Gastrocnemius medialis (tissue), 4 donors: Measurements from ENCODE around the gene USP37. TPM values are rescaled to one million over a fixed set of nuclear protein-coding genes. Genes with fewer than 3 reads are reported as not detected.

Source experiments
- ATAC-seq, 2 donors: fragments of 150-250 bp; one replicate each; pipeline ENCODE4 v1.9.1; 2016
- DNase-seq, 2 donors: peaks; one replicate each; pipeline ENCODE4 v3.0.0-alpha.2; 2019
- H3K27ac ChIP-seq, 4 donors: fragments of 200-600 bp; sonication (generic); 1 replicate in 1 of 4; 2 replicates in 3 of 4; pipeline ENCODE4 v1.5.1; 2016 to 2018; ENCODE audit warnings: mild to moderate bottlenecking in 2 of 4, moderate library complexity in 1 of 4
- H3K27me3 ChIP-seq, 3 donors: fragments of 200-600 bp; sonication (generic) in 2 of 3; 1 replicate in 1 of 3; 2 replicates in 2 of 3; pipeline versions ENCODE4 v1.5.1 to v1.6.0; 2016 to 2019; ENCODE audit warnings: mild to moderate bottlenecking in 1 of 3, moderate library complexity in 1 of 3
- H3K36me3 ChIP-seq, 2 donors: fragments of 200-600 bp; sonication (generic) in 1 of 2; one replicate each; pipeline ENCODE4 v1.5.1; 2017 to 2018
- H3K4me1 ChIP-seq, 2 donors: fragments of 200-600 bp; sonication (generic) in 1 of 2; one replicate each; pipeline ENCODE4 v1.5.1; 2016 to 2017; ENCODE audit warnings: mild to moderate bottlenecking in 2 of 2
- H3K4me3 ChIP-seq, 4 donors: fragments of 200-600 bp; sonication (generic) in 3 of 4; 1 replicate in 1 of 4; 2 replicates in 3 of 4; pipeline ENCODE4 v1.5.1; 2016 to 2019; ENCODE audit warnings: mild to moderate bottlenecking in 2 of 4
- H3K9me3 ChIP-seq, 3 donors: fragments of 200-600 bp; sonication (generic) in 2 of 3; 1 replicate in 1 of 3; 2 replicates in 2 of 3; pipeline ENCODE4 v1.5.1; 2016 to 2019
- CTCF ChIP-seq, 5 experiments: fragments of 450-650 bp in 3 of 5; fragments of 200-600 bp in 2 of 5; sonication (generic) in 2 of 5; IDR thresholded peaks in 4 of 5; conservative IDR thresholded peaks in 1 of 5; 1 replicate in 4 of 5; 2 replicates in 1 of 5; pipeline ENCODE4 v1.5.1; 2016 to 2019; ENCODE audit warnings: antibody characterized with exemption in 5 of 5, mild to moderate bottlenecking in 3 of 5, moderate library complexity in 3 of 5
- POLR2A ChIP-seq, 2 donors: fragments of 450-650 bp; IDR thresholded peaks; one replicate each; pipeline ENCODE4 v1.6.1; 2017; ENCODE audit warnings: antibody characterized with exemption in 2 of 2, mild to moderate bottlenecking in 2 of 2, moderate library complexity in 2 of 2
- in situ Hi-C, 4 donors: fragments of 200-750 bp; cut with MboI; loops; one replicate each; pipeline versions ENCODE4 v1.15.0 to v1.8.0; 2017; ENCODE audit warnings: low sequenced_read_pairs in 4 of 4
- intact Hi-C: fragments of 100-400 bp; cut with DNase I; formaldehyde crosslinking; loops from one replicate; pipeline ENCODE4 v1.15.1; 2023; ENCODE audit warnings: low total_unique reads
- total RNA-seq, 4 donors: library from RNA; depleted of rRNA; stranded (reverse); fragments of >200 nt; gene quantifications; one replicate each; pipeline versions ENCODE4 v1.1.0 to v1.2.3, GENCODE V29; 2016

Gene USP37
- total RNA-seq, 4 donors from 2014 or later = 7.0 to 12.4 (median 8.0) TPM

GRCh38 chr2:218470448-218470847 is 97.7 kb downstream of the USP37 start:
- DNase-seq (no peak), ATAC-seq (no peak)
- Histone ChIP-seq H3K36me3 (peaks cover 0 to 22% of the 10 kb centered on the region in 2 donors), H3K4me1 (no peaks in the 10 kb centered on the region), H3K27ac (no peak overlapping the region), H3K4me3 (no peak overlapping the region), H3K9me3 (no peaks in the 10 kb centered on the region), H3K27me3 (no peaks in the 10 kb centered on the region)
- intact Hi-C loops = no loop called here
- in situ Hi-C loops = loop anchor here in 1 of 4 donors (25.0 kb wide), 1 partner anchor 158 kb away; no protein-coding TSS in a partner anchor
- TF ChIP-seq POLR2A (IDR thresholded peaks at IDR 0.05) (no peak), CTCF (IDR thresholded peaks at IDR 0.05 in 4 of 5, conservative IDR thresholded peaks at IDR 0.05 in 1 of 5) (no peak)

GRCh38 chr2:218465987-218466633 is 102.0 kb downstream of the USP37 start:
- in situ Hi-C loops (loop anchor here in 3 of 4 donors (5.0 to 25.0 kb wide), 5 partner anchors 51 to 161 kb away; partner anchors contain the start of gene VIL1 (in 1 of the 3)), intact Hi-C loops (loop anchor here (2.0 kb wide), 2 partner anchors 59 to 165 kb away; no protein-coding TSS in a partner anchor)
- H3K4me3 ChIP-seq = no peak overlapping the region
- ATAC-seq = no peak
- peaks cover 0 to 10% of the 10 kb centered on the region in 2 donors for H3K36me3 ChIP-seq
- no peaks in the 10 kb centered on the region for H3K9me3 ChIP-seq
- H3K27me3 ChIP-seq = no peaks in the 10 kb centered on the region
- DNase-seq = no peak
- TF ChIP-seq CTCF (IDR thresholded peaks at IDR 0.05 in 4 of 5, conservative IDR thresholded peaks at IDR 0.05 in 1 of 5) (peak in 4 of 5 experiments; percentile 27 to 47 (median 41)), POLR2A (IDR thresholded peaks at IDR 0.05) (no peak)
- no peaks in the 10 kb centered on the region for H3K4me1 ChIP-seq
- H3K27ac ChIP-seq = no peak overlapping the region

- H3K27ac ChIP-seq = peak overlapping the region in 2 of 4 donors; percentile 13 to 28
- H3K27me3 ChIP-seq = no peaks in the 10 kb centered on the region
- DNase-seq (no peak), ATAC-seq (peak in 1 of 2 donors; percentile 51)
- TF ChIP-seq CTCF (IDR thresholded peaks at IDR 0.05 in 4 of 5, conservative IDR thresholded peaks at IDR 0.05 in 1 of 5) (no peak), POLR2A (IDR thresholded peaks at IDR 0.05) (no peak)
- H3K4me1 ChIP-seq = peaks cover 7 to 9% of the 10 kb centered on the region in 2 donors
- in situ Hi-C loops = loop anchor here in 1 of 4 donors (25.0 kb wide), 1 partner anchor 146 kb away; no protein-coding TSS in a partner anchor
- intact Hi-C loops = no loop called here
- peaks cover 5 to 48% of the 10 kb centered on the region in 2 donors for H3K36me3 ChIP-seq
- H3K9me3 ChIP-seq = no peaks in the 10 kb centered on the region
- no peak overlapping the region for H3K4me3 ChIP-seq
Measured at GRCh38 chr2:218458598-218458997, 109.6 kb downstream of the USP37 start.

- intact Hi-C loops = loop anchor here (1.0 kb wide), 1 partner anchor 18 kb away; no protein-coding TSS in a partner anchor
- in situ Hi-C loops = loop anchor here in 1 of 4 donors (25.0 kb wide), 1 partner anchor 145 kb away; no protein-coding TSS in a partner anchor
- Histone ChIP-seq H3K36me3 (peaks cover 6 to 41% of the 10 kb centered on the region in 2 donors), H3K9me3 (no peaks in the 10 kb centered on the region), H3K4me3 (no peak overlapping the region), H3K27ac (no peak overlapping the region), H3K4me1 (peaks cover 7 to 9% of the 10 kb centered on the region in 2 donors), H3K27me3 (no peaks in the 10 kb centered on the region)
- no peak for DNase-seq
- no peak for ATAC-seq
- TF ChIP-seq CTCF (IDR thresholded peaks at IDR 0.05 in 4 of 5, conservative IDR thresholded peaks at IDR 0.05 in 1 of 5) (no peak), POLR2A (IDR thresholded peaks at IDR 0.05) (no peak)
Measured at GRCh38 chr2:218456849-218457248, 111.3 kb downstream of the USP37 start.
